Measurements from ENCODE around the gene ANKRD22. TPM values are rescaled to one million over a fixed set of nuclear protein-coding genes. Genes with fewer than 3 reads are reported as not detected.

The ANKRD22 gene
- polyA plus RNA-seq, 1 of the 3 experiments (the other 2 are of a cell fraction) = 0.15 TPM

- TF ChIP-seq NRF1 (IDR thresholded peaks at IDR 0.05; ENCODE audit: low read depth, low read length) = no peak
- no peak for TF ChIP-seq MAX (IDR thresholded peaks at IDR 0.05; ENCODE audit: low read depth)
- TF ChIP-seq MEF2A (IDR thresholded peaks at IDR 0.05; ENCODE audit: borderline replicate concordance, low read depth) = no peak
- TF ChIP-seq RAD21 (IDR thresholded peaks at IDR 0.05; ENCODE audit: low read length) = no peak
- no peak for TF ChIP-seq IRF3 (IDR thresholded peaks at IDR 0.05; ENCODE audit: low read depth, low read length)
- no peak for TF ChIP-seq FOSL2 (IDR thresholded peaks at IDR 0.05; ENCODE audit: borderline replicate concordance, low read depth)
Measured at GRCh38 chr10:88828310-88828709, 23.3 kb downstream of the ANKRD22 start (continued).

- Histone ChIP-seq H3K4me1 (ENCODE audit: control insufficient read depth in 1 of 2, insufficient read depth in 2 of 2, low read depth in 1 of 2, low read length in 1 of 2) (peaks cover 0 to 2% of the 10 kb centered on the region in 2 experiments; a peak in 1 of 4 replicates), H3K9ac (no peak overlapping the region), H4K20me1 (ENCODE audit: insufficient read depth) (no peaks in the 10 kb centered on the region), H3K4me3 (ENCODE audit: low read depth in 2 of 2, low read length in 1 of 2) (no peak overlapping the region), H3K9me3 (no peaks in the 10 kb centered on the region), H3K27me3 (ENCODE audit: insufficient read depth) (no peaks in the 10 kb centered on the region), H3F3A (replicated peaks; ENCODE audit: insufficient read depth) (no peaks in the 10 kb centered on the region), H3K36me3 (replicated peaks in 1 of 2; ENCODE audit: control insufficient read depth in 1 of 2, insufficient read depth in 2 of 2, low read length in 1 of 2) (no peaks in the 10 kb centered on the region), H3K79me2 (ENCODE audit: insufficient read depth) (no peaks in the 10 kb centered on the region), H3K9me2 (no peaks in the 10 kb centered on the region), H3K4me2 (no peak overlapping the region), H3K27ac (ENCODE audit: low read depth in 2 of 2, low read length in 1 of 2) (no peak overlapping the region), H2AFZ (ENCODE audit: low read depth) (no peak overlapping the region)
- ChIA-PET POLR2A (no interaction called here), CTCF (interaction anchor here (0.8 to 5.1 kb wide), 8 partner anchors 8 to 262 kb away, joined by 3 to 33 read pairs (median 8); partner anchors contain the start of gene LIPM)
- 96% methylated on average over 2 of the region's 2 CpGs for WGBS (ENCODE audit: low lambda C conversion rate)
- TF ChIP-seq NFIC (IDR thresholded peaks at IDR 0.05; ENCODE audit: borderline replicate concordance) = no peak
- no peak for TF ChIP-seq CTCF (IDR thresholded peaks at IDR 0.05)
- no peak for TF ChIP-seq JUND (IDR thresholded peaks at IDR 0.05)
- TF ChIP-seq TAF1 (IDR thresholded peaks at IDR 0.05; ENCODE audit: borderline replicate concordance, low read depth, low read length) = no peak
- no peak for TF ChIP-seq MEF2A (IDR thresholded peaks at IDR 0.05; ENCODE audit: borderline replicate concordance, low read depth)
- TF ChIP-seq SMC3 (IDR thresholded peaks at IDR 0.05; ENCODE audit: low read depth, low read length) = no peak
- no peak for TF ChIP-seq TEAD4 (IDR thresholded peaks at IDR 0.05; ENCODE audit: borderline replicate concordance, insufficient read depth)
- no peak for TF ChIP-seq FOSL2 (IDR thresholded peaks at IDR 0.05; ENCODE audit: borderline replicate concordance, low read depth)
- TF ChIP-seq MXI1 (IDR thresholded peaks at IDR 0.05; ENCODE audit: low read depth, low read length) = no peak
- no peak for TF ChIP-seq ZBTB33 (IDR thresholded peaks at IDR 0.05; ENCODE audit: borderline replicate concordance, low read depth)
- TF ChIP-seq RCOR1 (IDR thresholded peaks at IDR 0.05; ENCODE audit: low read length) = no peak
- TF ChIP-seq GATA2 (CRISPR knock-in tag; IDR thresholded peaks at IDR 0.05) = no peak
- no peak for TF ChIP-seq FOXJ3 (CRISPR knock-in tag; IDR thresholded peaks at IDR 0.05)
- no peak for DNase-seq
Measured at GRCh38 chr10:88827671-88828070, 24.0 kb downstream of the ANKRD22 start.

Measured in SK-N-SH (cell line).